Effector memory CD4-positive, alpha-beta T cell (primary cell): ENCODE results near the gene HOXB6.

ENCODE experiments used
- DNase-seq, 3 donors: peaks; one replicate each; pipeline ENCODE4 v3.0.0-alpha.2; 2020
- H3K27ac ChIP-seq: 2 replicates; pipeline ENCODE4 v1.7.0; 2013; ENCODE audit warnings: mild to moderate bottlenecking, low read length, moderate library complexity; ENCODE audit not compliant: insufficient read depth, poor library complexity, severe bottlenecking
- H3K27me3 ChIP-seq: replicated peaks from 2 replicates; pipeline ENCODE4 v1.7.0; 2013; ENCODE audit warnings: mild to moderate bottlenecking, low read length; ENCODE audit not compliant: insufficient read depth, control insufficient read depth, poor library complexity, severe bottlenecking
- H3K36me3 ChIP-seq: 2 replicates; pipeline ENCODE4 v1.7.0; 2013; ENCODE audit warnings: mild to moderate bottlenecking, low read length, moderate library complexity; ENCODE audit not compliant: control insufficient read depth, insufficient read depth
- H3K4me1 ChIP-seq: 2 replicates; pipeline ENCODE4 v1.7.0; 2013; ENCODE audit warnings: low read length, mild to moderate bottlenecking; ENCODE audit not compliant: control insufficient read depth, insufficient read depth, poor library complexity, severe bottlenecking
- H3K4me3 ChIP-seq: 2 replicates; pipeline ENCODE4 v1.7.0; 2013; ENCODE audit warnings: low read length, low read depth, mild to moderate bottlenecking; ENCODE audit not compliant: insufficient read depth, poor library complexity, severe bottlenecking
- H3K9me3 ChIP-seq: 2 replicates; pipeline ENCODE4 v1.7.0; 2013; ENCODE audit warnings: mild to moderate bottlenecking, low read length, moderate library complexity; ENCODE audit not compliant: control insufficient read depth

HOXB6 gene

DNA sequence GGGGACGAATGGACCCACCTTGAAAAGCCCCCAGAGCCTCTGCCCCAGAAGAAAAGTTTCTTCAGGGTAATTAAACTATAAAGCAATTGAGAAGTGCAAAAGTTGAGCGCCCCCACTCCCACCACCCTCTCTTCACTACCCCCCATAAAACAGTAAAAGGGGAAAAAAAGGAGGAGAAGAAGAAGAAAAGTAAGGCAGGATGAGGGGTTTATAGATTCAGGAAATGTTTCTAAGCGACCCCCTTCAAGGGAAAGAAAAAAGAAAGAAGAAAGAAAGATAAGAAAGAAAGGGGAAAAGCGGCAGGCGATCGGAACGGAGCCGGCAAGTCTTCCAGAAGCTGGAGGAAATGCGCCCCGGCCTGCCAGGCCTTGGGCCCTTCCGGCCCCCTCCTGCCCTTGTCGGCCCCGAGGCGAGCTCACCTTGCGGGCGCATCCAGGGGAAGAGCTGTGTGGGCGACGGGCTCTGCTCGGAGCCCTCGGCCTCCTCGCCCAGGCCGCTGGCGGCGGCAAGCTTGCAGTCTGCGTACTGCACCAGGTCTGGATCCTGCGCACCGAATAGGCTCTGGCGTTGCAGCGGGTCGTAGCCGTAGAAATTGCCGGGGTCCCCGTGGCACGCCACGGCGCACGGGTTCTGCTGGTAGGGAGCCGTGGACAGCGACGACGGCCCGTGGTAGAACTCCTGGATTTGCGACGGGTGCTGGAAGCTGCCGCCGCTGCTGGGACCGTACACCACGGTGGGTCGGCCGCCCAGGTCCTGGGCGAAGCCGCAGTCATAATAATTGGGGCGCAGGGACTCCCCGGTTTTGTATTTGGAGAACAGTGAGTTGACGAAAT lies 9.3 kb upstream of the HOXB6 start:
- peaks cover 63% of the 10 kb centered on the region for H3K4me1 ChIP-seq
- no peak for DNase-seq
- H3K4me3 ChIP-seq = peak overlapping the region; percentile 6

DNA sequence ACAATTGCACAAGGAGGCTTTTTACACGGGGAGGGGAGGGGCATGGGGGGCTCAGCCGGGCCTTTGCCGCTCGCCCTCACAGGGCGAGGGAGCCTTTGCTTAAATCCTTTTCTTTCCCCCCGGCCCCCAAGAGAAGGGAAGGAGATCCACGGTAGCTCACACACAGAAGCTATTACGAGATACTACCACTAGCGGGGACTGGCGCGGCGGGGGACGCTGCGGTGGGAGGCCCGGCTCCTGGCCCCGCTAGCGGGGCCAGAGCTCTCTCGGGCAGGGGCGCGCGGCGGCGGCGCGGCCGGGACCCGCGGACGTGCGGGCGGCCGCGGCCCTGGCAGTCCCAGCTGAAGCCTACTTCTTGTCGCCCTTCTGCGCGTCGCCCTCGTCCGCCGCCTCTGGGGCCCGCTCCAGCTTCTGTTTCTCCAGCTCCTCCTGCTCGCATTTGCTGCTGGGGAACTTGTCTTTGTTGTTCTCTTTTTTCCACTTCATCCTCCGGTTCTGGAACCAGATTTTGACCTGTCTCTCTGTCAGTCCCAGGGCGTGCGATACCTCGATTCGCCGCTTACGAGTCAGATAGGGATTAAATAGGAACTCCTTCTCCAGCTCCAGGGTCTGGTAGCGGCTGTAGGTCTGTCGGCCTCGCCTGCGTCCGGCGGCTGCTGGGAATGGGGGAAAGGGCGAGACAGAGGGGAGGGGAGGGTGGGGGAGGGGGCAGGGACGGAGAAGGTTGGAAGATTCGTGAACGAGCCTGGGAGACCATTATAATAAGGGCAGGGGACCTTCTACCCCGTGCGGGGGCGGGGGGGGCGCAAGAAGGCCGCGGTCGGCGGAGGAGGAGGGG lies 8.3 kb upstream of the HOXB6 start:
- Histone ChIP-seq H3K36me3 (no peaks in the 10 kb centered on the region), H3K4me3 (peak overlapping the region; percentile 44), H3K27ac (no peak overlapping the region), H3K4me1 (peaks cover 56% of the 10 kb centered on the region), H3K9me3 (no peaks in the 10 kb centered on the region), H3K27me3 (peaks cover 76% of the 10 kb centered on the region)
- peak; percentile 31 to 44 (median 37) for DNase-seq

More for the DNA sequence above, 9.3 kb upstream of the HOXB6 start:
- no peaks in the 10 kb centered on the region for H3K36me3 ChIP-seq
- no peak overlapping the region for H3K27ac ChIP-seq
- H3K9me3 ChIP-seq = no peaks in the 10 kb centered on the region
- peaks cover 84% of the 10 kb centered on the region for H3K27me3 ChIP-seq

DNA sequence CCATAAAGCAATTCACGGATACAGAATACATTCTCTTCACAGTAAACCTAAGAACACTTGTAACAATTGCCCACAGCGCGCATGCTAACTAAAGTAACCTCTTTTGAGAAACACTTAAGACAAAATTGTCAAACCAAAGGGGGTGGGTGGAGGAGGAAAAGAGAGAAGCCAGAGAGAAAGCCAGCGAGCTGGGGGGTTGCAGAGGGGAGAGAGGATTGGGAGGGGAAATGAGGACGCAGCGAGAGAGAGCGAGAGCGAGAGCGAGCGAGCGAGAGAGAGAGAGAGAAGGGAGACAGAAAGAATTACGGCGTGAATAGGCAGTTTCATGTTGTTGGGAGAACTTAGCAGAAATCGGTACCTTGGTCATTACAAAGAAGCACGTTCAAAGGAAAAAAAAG lies 7.7 kb upstream of the HOXB6 start:
- Histone ChIP-seq H3K27ac (no peak overlapping the region), H3K4me1 (peaks cover 50% of the 10 kb centered on the region), H3K4me3 (peak overlapping the region; percentile 44), H3K36me3 (no peaks in the 10 kb centered on the region), H3K27me3 (peaks cover 70% of the 10 kb centered on the region), H3K9me3 (no peaks in the 10 kb centered on the region)
- DNase-seq = no peak

GRCh38 chr17:48611681-48612455 lies 7.1 kb upstream of the HOXB6 start:
- peaks cover 70% of the 10 kb centered on the region for H3K27me3 ChIP-seq
- H3K9me3 ChIP-seq = no peaks in the 10 kb centered on the region
- peaks cover 49% of the 10 kb centered on the region for H3K4me1 ChIP-seq
- no peak for DNase-seq
- H3K27ac ChIP-seq = no peak overlapping the region
- no peaks in the 10 kb centered on the region for H3K36me3 ChIP-seq
- H3K4me3 ChIP-seq = peak overlapping the region; percentile 60

- peaks cover 66% of the 10 kb centered on the region for H3K27me3 ChIP-seq
- no peak for DNase-seq
- peaks cover 49% of the 10 kb centered on the region for H3K4me1 ChIP-seq
Observed at GRCh38 chr17:48611213-48611612, 6.4 kb upstream of the HOXB6 start.

DNA sequence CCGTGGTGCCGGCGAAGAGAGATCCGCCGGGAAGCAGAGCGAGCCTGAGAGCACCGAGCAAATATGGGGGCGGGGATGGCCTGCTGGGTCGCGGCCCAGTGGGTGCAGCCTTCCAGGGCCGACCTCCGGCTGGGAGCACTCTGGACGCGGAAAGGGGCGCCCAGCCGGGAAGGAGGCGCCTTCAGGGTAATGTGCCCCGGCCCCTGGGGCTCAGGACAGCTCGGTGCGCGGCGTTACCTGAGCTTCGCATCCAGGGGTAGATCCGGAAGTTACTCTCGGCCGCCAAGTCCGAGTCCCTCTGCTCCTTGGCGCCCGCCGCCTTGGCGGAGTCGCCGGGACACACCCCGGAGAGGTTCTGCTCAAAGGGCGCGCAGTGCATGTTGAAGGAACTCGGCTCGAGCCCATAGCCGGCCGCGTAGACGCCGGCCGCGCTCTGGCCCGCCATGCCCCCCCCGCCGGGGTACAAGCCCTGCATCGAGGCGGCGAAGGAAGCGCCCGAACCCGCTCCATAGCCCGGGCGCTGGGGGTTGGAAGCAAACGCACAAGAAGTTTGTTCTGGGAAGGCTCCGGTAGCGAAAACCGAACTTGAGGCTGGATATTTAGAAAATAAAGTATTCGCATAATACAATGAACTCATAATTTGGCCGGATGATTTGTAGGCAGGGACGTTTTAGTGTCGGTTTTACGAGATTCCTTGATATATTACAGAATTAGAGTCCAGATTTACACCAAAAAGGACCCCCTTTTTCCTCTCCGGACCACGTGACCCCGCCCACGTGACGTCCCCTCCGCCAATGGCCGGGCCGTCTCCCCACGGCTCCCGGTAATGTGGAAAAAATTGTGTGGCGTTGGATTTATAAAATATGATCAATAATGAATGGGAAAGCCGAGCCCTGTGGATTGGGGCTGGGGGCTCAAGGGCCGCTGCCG lies 5.8 kb upstream of the HOXB6 start, which contains the start of gene HOXB7:
HOXB7 (minus strand) TSS at position 736 of the 930 bp plus-strand sequence; CDS start at position 637, 99 bp downstream.
- Histone ChIP-seq H3K36me3 (no peaks in the 10 kb centered on the region), H3K4me1 (peaks cover 49% of the 10 kb centered on the region), H3K9me3 (no peaks in the 10 kb centered on the region), H3K27ac (no peak within 1 kb of the TSS), H3K4me3 (peak within 1 kb of the TSS; percentile 60), H3K27me3 (peaks cover 61% of the 10 kb centered on the region)
- peak in 2 of 3 donors; percentile 29 to 57 for DNase-seq

More at GRCh38 chr17:48611213-48611612, 6.4 kb upstream of the HOXB6 start:
- Histone ChIP-seq H3K36me3 (no peaks in the 10 kb centered on the region), H3K27ac (no peak overlapping the region), H3K4me3 (peak overlapping the region; percentile 60), H3K9me3 (no peaks in the 10 kb centered on the region)

DNA sequence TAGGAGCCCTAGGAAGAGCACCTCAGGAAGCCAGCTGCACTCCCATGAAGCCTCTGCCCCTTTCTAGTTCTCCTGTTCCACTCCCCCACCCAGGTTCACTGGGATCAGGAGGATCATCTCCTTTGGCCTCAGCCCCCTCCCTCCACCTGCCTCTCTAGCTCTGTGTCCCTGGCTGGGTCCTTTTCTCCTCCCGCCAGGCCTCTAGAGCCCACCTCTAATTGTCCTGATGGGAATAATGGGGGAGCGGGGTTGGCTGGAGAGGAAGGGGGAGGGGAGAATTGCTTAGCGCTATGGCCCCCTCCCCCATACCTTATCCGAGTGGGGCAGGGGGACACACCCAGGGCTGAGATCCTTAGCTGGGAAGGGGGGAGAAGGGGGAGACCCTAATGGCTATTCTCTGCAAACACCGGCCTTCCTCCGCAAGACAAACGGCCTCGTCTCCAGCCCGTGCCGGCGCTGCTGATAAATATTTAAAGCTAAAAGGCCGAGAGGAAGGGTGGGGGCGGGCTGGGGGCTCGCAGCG lies 5.0 kb upstream of the HOXB6 start:
- Histone ChIP-seq H3K4me3 (peak overlapping the region; percentile 60), H3K36me3 (no peaks in the 10 kb centered on the region), H3K27me3 (peaks cover 61% of the 10 kb centered on the region), H3K9me3 (no peaks in the 10 kb centered on the region), H3K4me1 (peaks cover 48% of the 10 kb centered on the region), H3K27ac (no peak overlapping the region)
- no peak for DNase-seq

- DNase-seq = no peak
- Histone ChIP-seq H3K27me3 (peaks cover 57% of the 10 kb centered on the region), H3K4me1 (peaks cover 45% of the 10 kb centered on the region), H3K4me3 (no peak overlapping the region), H3K27ac (no peak overlapping the region), H3K9me3 (no peaks in the 10 kb centered on the region), H3K36me3 (no peaks in the 10 kb centered on the region)
Observed at GRCh38 chr17:48609033-48609432, 4.2 kb upstream of the HOXB6 start.

DNA sequence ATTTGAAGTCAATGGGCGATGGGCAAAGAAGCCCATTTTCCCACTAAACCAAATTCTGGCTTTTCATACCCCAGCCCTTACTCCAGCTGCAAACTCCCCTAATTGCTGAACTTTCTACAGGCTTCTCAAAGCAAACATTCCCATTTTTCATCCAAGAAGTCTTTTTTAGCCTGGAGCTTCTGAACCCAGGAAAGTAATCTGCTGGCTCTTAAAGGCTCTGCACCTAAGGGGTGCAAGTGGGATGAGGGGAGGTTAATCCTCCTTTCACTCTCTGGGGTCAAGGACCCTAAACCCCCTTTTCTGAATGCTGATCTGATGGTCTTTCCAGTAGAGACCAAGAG lies 3.7 kb upstream of the HOXB6 start:
- Histone ChIP-seq H3K36me3 (no peaks in the 10 kb centered on the region), H3K4me1 (peaks cover 44% of the 10 kb centered on the region), H3K27me3 (peaks cover 57% of the 10 kb centered on the region), H3K27ac (no peak overlapping the region), H3K9me3 (no peaks in the 10 kb centered on the region), H3K4me3 (no peak overlapping the region)
- no peak for DNase-seq
